Activated CD8-positive, alpha-beta memory T cell treated with anti-CD3 and anti-CD28 coated beads for 1 hour (primary cell): ENCODE measurements around the gene PLA2G2E.

Source experiments
- DNase-seq, 2 donors: peaks; one replicate each; pipeline ENCODE4 v3.0.0-alpha.2; 2020; ENCODE audit warnings: low read depth in 1 of 2; ENCODE audit errors: extremely low read depth in 1 of 2

The PLA2G2E gene, protein sequence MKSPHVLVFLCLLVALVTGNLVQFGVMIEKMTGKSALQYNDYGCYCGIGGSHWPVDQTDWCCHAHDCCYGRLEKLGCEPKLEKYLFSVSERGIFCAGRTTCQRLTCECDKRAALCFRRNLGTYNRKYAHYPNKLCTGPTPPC

DNA sequence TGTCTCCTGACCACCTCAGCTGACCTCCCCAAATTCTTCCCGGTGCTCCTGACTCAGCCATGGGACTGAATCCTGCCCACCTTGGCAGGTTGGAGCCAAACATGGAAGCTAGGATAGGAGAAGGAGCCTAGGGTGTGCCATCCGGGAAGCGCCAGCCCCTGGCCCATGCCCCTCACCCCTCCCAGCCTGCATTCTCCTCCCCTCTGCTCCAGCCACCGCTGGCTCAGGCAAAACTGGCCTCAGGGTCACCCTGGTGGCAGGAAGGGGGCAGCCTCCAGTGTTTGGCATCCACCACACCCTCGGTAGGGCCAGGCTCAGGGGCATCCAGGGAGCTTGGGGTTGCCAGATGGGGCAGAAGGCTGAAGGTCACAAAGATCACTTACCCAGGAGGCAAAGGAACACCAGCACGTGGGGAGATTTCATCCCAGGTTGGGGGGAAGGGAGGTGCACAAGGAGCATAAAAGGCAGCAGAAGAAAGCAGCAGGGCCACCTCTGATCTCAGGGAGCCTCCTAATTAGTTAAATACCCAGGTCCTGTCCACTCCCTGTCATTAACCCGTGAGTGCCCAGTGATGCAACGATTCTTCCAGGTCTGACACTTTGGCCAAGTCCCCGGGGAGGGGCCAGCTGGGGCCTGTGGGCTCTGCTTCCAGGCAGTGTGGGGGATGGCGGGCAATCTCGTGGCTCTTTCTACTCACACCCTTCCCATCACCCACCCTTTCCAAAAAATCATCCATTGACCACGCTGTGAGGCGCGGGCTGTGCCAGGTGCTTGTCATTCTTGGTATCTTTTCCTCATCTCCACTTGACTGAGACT, at the start of gene PLA2G2E:
PLA2G2E (minus strand) TSS at position 481 of the 816 bp plus-strand sequence; CDS start at position 423, 58 bp downstream.
- DNase-seq: no peak

DNA sequence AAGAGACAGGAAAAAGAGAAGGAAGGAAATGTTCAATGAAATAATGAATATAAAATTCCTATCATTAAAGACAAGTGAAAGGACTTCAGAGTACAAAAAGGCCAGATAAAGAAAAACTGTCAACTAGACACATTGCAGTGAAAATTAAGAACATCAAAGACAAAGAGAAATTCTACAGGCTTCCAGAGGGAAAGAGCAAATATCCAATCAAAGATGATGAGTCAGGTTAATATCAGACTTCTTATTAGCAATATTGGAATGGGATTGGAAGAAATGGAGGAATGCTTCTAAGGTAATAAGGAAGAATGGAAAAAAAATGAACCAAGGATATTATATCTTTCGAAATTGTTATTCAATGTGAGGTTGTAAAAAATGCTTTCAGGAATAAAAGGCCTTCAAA, 48.2 kb upstream of the PLA2G2E start:
- no peak for DNase-seq

DNA sequence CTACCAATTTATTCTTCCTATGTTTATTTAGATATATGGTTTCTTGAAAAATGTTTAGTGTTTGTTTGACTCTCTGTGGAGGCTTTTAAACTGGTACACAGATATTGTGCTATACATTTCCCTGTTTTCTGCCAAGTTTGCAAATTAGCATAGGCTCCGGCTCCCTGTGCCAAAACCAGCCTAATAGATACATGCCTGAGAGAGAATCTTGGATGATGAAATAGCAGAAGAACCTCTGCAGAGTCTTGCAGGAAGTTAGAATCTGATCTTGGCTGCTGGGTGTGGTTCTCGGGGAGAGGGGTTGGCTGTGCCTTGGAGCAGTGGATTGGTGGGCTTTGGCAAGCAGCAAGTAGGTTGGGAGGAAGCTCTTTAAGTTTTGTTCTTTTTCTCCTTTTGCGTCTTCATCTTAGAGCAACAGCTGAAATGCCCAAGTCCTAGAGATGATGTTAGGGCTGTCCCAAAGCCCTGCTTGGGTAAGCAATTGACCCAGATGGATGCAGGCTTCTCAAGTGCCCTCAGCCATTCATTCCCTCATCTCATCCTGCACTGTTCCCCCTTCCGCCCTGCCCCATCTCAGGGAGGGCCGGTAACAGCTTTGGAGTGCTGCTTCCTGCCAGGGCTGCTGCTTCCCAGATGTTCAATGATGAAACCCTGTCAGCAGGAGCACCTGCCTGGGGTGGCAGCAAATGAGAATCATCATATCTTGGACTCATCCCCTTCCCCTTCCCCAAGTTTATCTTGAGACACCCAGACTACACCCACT, 46.7 kb upstream of the PLA2G2E start:
- DNase-seq: no peak

DNA sequence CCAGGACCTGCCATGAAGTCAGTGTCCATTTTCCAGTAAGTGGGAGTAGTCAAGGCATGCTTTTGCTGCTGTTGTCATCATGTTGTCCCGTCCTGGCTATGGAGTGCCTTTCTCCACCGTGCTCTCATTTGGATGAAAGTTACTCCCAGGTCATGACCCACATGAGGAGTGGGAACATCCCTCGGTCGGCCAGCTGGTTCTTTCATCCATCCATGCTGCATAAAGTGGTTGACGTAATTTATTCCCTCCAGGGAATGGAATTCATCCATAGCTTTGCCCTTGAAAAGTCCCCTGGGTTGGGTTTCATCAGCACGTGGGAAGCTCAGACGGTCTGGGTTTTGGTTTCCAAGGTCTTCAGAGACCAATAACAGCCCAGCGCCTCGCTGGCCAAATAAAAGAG, 44.4 kb upstream of the PLA2G2E start:
- no peak for DNase-seq

DNA sequence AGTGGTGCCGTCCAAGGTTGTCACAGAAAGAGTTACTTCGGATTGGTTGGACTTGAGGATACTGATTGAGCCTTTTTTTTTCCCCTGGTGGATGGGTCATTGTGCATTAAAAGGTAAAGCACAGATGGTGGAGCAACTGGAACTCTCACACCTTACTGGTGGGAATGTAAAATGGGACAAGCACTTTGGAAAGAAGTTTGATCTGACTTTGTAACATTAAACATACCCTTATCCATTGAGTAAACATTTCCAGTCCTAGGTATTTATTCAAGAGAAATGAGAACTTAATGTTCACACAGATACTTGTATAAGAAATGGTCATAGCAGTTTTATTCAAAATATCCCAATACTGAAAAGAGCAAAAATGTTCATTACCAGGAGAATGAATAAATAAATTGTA, 41.1 kb upstream of the PLA2G2E start:
- no peak for DNase-seq

DNA sequence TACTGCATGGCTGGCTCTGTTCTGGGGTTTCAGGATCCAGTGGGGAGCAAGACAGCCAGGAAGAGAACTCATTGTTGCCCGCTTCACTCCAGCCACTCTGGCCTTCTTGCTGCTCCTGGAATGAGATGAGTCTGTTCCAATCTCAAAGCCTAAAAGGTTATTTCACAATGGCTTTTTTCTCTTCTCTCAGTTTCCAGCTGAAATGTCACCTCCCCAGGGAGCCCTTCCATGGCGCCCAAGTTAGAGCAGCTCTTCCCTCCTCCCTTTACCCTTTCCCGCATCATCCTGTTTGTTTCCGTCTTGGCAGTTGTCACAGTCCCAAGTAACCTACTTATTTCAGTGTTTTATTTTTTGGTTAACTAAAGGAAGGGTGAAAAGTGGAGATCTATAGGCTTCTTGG, 40.2 kb upstream of the PLA2G2E start:
- no peak for DNase-seq

DNA sequence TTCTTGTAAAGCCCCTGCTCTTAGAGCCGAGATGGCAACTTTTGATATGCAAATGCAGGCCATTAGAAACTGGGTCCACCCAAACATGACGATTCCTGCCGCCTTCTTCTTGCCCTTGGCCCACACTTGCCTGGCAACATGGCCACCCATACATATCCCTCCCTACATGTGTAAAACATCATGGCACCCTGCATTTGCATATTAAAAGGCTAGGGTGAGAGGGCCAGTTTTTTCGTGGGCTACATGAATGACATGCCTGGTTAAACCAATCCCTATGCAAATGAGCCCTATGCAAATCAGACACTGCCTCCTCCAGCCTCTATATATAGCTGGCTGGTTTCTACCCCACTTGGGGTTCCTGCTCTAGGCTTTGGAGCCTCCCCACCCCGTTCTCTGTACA, 37.2 kb upstream of the PLA2G2E start:
- DNase-seq: no peak

DNA sequence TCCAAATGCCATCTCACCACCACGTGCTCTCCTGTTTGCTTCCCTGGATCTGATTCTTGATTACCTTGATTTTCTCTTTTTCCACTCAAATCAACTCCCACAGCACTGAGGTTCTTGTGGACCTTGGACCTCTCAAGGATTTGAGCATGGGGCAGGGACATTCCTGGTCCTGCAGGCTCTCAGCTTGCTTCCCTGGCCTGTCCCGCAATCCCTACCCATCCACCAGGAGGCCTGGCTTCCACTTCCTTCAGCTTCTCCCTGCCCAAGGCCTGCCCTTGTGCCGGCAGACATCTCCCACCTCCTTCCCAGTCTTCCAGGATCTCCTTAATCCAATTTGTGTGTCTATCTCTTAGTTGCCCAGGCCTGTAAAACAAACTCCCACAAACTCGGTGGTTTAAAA, 34.4 kb upstream of the PLA2G2E start:
- DNase-seq: no peak

DNA sequence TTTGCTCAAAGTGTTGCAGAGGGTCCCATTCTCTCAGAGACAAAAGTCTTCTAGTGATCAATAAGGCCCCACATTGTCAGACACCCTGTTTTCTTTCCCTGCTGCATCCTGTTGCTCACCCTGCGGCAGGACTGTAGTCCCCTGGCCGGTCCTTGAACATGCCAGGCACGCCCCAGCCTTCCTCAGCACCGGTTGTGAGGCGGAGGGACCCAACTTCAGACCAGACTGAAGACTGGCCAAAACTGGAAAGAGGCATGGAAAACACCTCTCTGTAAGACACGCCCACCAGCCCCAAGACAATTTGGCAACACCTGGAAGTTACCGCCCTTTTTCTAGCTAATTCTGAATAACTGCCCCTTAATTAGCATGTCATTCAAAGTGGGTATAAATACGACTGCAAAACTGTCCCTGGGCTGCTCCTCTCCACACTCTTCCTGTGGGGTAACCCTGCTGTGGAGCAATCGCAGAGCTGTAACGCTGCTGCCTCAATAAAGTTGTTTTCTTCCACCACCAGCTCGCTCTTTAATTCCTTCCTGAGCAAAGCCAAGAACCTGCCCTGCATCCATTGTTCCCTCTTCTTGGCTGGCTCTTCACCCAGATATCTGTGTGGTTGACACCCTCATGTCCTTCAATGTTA, 32.2 kb upstream of the PLA2G2E start:
- DNase-seq: no peak

DNA sequence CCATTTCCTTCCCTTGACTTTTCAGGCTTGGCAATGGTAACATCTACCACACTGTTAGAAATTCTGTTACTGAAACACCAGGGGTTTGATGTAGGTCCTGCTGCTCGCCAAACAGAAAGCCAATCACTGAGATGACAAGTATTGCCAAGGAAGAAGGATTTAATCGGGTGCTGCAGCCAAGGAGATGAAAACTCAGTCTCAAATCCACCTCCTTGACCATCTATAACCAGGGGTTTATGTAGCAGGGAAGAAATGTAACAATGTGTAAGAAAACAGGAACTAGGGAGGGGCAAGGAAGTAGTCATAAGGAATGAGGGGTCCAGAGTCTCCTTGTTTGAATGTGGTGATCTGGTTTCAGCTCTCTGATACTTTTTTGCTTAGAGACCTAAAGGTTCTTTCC, 30.6 kb upstream of the PLA2G2E start:
- no peak for DNase-seq

DNA sequence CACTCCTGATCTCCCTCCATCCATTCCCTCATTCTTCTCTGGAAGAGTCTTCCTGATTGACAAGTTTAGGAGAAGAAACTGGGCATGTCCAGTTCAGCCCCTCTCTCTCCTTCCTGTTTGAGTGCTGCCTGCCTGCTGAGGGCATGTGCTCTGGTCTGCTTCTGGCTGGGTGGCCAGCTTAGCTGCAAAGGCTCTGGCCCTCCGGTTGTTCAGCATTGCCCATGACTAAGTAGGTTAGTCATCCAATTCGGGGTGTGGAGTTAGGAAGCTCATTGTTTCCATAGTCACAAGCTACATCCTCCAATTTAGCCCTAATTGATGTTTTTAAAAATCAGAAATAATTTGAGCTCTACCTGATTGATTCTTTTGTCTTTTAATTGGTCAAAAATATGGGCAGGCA, 25.6 kb upstream of the PLA2G2E start:
- DNase-seq: no peak

DNA sequence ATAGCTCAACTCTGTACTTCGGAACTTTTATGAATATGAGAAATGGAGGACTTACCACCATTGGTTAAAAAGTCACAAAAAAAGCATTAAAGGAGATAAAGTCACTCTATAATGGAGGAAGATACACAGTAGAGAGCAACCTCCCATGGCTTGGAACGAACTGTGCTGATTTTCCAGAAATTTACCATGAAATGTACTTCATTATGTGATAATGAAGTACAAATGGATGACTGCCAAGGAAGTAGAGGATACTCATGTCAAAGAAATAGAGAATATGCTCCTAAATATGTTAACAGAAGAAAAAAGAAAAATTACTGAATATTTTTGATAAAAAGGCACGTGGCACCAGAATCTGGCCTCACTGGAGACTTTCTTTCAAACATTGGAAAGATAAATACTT, 23.6 kb upstream of the PLA2G2E start:
- DNase-seq: no peak

DNA sequence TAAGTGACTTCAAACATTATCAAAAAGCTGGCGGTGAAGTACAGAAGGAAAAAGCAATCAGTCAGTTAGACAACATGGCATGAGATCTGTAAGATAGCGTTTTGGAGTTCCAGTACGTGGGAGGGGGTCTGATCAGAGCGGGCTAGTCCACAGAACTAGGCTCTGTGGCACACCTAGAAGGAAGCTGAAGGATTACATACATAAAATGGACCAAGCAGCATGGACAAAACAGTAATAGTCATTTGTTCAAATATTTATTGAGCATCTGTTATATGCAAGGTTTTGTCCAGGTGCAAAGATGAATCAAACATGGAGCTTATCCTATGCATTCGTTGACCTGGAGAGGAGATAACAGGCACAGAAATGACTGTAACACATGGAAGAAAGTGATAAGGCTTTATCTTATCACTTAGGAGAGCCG, 22.9 kb upstream of the PLA2G2E start:
- no peak for DNase-seq

DNA sequence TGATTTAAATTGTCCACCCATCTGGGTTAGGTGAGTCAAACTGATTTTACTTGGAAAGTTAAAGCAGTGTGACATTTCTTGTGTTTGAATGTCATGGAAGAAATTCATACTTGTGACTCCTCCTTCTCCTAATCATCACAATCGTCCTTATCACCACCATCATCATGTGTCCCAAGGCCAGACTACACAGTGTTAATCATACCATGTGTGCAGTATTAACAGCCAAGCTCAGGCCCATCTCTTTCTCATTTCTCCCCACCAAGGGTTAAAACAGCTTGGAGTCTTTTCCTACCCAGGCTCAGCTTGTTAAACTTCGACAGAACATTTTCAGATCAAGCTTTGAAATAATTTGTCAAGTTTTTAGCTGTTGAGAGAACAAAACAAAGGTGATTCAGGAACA, 22.5 kb upstream of the PLA2G2E start:
- no peak for DNase-seq

DNA sequence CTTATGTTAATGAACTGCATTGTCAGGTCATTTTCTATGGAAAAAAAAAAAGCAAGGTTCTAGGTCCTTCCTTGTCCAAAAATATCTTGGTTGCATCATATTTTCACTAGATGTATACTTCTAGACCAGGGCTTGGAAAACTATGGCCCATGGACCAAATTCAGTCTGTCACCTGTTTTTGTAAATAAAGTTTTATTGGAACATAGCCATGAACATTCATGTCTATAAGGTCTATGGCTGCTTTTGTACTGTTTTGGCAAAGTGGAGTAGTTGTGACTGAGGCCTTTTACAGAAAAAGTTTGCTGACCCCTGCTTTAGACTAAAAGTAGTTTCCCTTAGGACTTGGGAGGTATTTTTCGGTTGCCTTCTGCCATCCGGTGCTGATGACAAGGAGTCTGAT, 19.2 kb upstream of the PLA2G2E start:
- no peak for DNase-seq

DNA sequence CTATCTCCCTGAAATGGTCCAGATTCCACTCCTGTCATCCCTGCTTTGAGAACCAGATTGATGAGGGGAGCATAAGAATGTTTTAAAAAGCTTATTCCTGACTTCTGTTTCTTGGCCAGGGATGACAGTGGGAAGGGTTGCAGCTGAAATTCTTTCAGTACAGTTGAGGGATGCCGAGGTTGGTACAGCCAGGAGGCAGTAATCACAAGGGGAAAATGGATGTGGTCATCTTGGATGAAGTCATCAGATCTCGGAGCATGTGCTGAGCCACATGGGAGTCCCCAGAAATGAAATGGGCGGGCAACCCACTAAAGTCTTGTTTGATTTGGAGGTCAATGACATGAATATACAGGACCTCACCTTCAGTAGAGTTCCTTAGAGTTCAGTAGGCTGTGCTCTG, 18.7 kb upstream of the PLA2G2E start:
- DNase-seq: no peak

DNA sequence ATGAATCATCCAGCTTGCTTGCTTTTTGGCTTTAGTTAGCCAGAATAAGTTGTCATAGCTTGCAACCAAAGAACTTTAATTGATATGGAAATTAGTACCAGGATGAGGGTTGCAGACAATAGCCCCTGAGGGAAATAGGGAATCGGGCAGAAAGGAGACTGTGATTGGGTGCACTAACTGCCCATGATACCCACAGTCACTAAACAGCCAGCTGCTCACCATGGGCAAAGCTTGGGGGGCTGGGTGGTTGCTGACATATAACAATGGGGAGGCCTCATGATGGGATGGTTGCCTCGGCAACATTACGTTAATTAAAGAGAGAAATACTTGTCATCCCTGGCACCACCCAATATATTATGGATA, 17.8 kb upstream of the PLA2G2E start:
- DNase-seq: no peak

DNA sequence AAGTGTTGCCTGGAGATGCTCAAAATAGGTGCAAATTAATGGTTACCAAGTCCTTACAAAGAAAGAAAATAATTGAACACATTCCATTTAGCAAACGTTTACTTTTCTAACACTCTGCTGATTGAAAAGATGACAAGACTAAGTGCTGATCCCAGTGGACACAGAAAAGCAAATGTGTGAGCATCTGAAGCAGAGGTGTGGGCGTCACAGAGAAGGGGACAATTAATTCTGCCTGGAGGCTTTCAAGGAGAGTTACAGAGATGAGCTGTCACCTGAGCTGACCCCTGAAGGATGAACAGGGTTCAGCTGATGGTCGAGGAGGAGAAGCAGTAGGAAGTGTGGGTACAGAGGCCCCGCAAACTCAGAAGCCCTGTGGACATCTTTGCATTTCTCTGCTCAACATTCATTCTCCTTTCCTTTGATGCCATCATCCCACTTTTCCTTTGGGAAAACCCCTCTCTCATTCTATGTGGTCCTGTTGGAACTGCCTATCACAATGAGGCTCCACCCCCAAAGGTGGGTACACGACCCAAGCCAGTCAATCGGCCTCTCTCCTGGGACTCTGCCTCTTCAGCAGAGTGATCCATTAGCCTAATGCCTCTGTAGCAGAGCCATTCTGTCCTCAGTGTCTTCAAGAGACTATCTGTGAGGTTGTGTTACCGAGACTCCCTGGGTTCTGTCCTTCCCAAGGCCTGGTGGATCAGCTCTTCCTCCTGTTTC, 17.2 kb upstream of the PLA2G2E start:
- no peak for DNase-seq

DNA sequence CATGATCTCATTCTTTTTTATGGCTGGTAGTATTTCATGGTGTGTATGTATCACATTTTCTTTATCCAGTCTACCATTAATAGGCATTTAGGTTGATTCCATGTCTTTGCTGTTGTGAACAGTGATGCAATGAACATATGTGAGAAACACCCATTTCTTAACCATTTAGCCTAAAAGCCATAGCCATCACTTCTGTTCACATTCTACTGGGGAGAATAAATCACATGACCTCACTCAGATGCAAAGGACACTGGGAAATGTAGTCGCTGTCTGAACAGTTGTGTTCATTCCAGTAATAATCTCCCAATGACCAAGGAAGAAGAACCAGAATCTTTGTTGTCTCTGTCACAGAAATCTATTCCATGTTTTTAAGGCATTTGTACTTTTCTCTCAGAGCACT, 15.1 kb upstream of the PLA2G2E start:
- DNase-seq: no peak

DNA sequence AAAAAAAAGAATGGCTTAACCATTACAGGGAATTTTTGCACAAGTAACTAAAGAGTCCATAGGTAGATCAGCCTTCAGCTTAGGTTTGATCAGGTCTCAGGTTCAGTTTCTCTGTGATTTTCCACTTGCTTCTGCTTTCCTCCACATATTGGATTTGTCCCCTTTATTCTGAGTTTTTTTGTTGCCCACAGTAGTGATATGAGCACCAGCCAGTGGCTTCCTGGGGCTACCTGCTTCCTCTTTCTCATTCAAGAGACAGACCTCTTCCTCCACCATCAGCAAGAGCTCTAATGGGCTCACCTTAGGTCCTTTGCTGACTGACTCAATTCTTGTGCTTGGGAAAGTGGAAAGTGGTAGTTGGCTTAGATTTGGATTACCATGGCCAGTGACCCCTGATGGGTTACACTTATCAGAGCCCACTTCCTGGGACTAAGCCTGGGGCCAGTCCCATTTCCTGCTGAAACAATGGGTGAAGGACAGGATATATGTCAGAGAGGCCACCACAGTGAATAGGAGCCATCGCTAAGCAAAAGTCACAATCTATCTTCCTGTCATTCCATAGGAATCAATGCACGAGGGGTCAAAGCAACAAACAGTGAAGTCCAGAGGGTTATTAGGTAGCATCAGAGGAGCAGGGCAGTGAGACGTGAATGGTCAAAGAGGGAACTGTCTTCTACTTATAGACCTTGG, 12.8 kb upstream of the PLA2G2E start:
- DNase-seq: no peak
